K562 (cell line): ENCODE measurements around the gene ADGRF5. TPM values are rescaled to one million over a fixed set of nuclear protein-coding genes. Genes with fewer than 3 reads are reported as not detected.

ENCODE experiments used
- ATAC-seq: fragments of 200-7000 bp; cut with Tn5 transposase; 3 replicates; pipeline ENCODE4 v1.9.1; 2020; ENCODE audit warnings: moderate library complexity
- BruUV-seq: library from RNA; stranded (reverse); fragments of 400-500 nt; replicated peaks from 2 replicates; lab custom pipeline; 2021; lab: Mats Ljungman, UMichigan
- CTCF ChIA-PET: fragments of 300-600 bp; formaldehyde crosslinking; extraction: SDS; loops from one replicate; lab custom pipeline; 2021; ENCODE audit warnings: low intra/inter-chr PET ratio; lab: Yijun Ruan, JAX
- POLR2A ChIA-PET: fragments of 300-600, 350-650 bp; sonication (Branson Sonifier 250); formaldehyde crosslinking; extraction: SDS; loops from one replicate; lab custom pipeline; 2021; ENCODE audit warnings: antibody characterized with exemption, inconsistent platforms; lab: Yijun Ruan, JAX
- DNase-seq, 4 experiments: peaks; one replicate each; pipeline versions ENCODE4 v3.0.0 to v3.0.0-alpha.2; 2011 to 2018; ENCODE audit warnings: low spot score in 3 of 4, mixed read lengths in 3 of 4; ENCODE audit errors: extremely low read depth in 1 of 4
- FAIRE-seq: peaks from 2 replicates; lab custom pipeline; 2011; peaks lifted over from hg19 to GRCh38; lab: Jason Lieb, UNC
- H2AFZ ChIP-seq: 2 replicates; pipeline ENCODE4 v1.6.0; 2011; ENCODE audit warnings: low read depth, low read length, control low read depth, inconsistent platforms
- H3K27ac ChIP-seq: fragments of 200-600 bp; 3 replicates; pipeline ENCODE4 v1.8.0; 2011; ENCODE audit warnings: low read depth, mild to moderate bottlenecking, control low read depth, inconsistent platforms, low read length, moderate library complexity, mixed read lengths; ENCODE audit errors: extremely low read depth
- H3K27me3 ChIP-seq, 2 experiments: fragments of 300-600 bp in 1 of 2; 2 replicates in 1 of 2; 3 replicates in 1 of 2; pipeline versions ENCODE4 v1.6.0 to v1.8.0; 2011; ENCODE audit warnings: inconsistent platforms in 2 of 2, low read length in 2 of 2, mild to moderate bottlenecking in 1 of 2, mixed read lengths in 1 of 2, moderate library complexity in 1 of 2; ENCODE audit not compliant: control insufficient read depth in 2 of 2, insufficient read depth in 2 of 2
- H3K36me3 ChIP-seq: fragments of 300-600 bp; 3 replicates; pipeline ENCODE4 v1.8.0; 2011; ENCODE audit warnings: mild to moderate bottlenecking, low read length, inconsistent platforms; ENCODE audit not compliant: control insufficient read depth, insufficient read depth
- H3K4me1 ChIP-seq, 2 experiments: fragments of 200-600 bp in 1 of 2; replicated peaks in 1 of 2; 2 replicates in 1 of 2; 3 replicates in 1 of 2; pipeline versions ENCODE4 v1.5.1 to v1.8.0; 2011; ENCODE audit warnings: inconsistent platforms in 2 of 2, low read length in 2 of 2, mild to moderate bottlenecking in 1 of 2, mixed read lengths in 1 of 2, moderate library complexity in 1 of 2; ENCODE audit not compliant: control insufficient read depth in 2 of 2, insufficient read depth in 2 of 2
- H3K4me2 ChIP-seq: 2 replicates; pipeline ENCODE4 v1.6.1; 2011; ENCODE audit warnings: low read length, control low read depth, inconsistent platforms, mixed read lengths; ENCODE audit not compliant: insufficient read depth
- H3K4me3 ChIP-seq: fragments of 200-600 bp; sonication (generic), shearing (Covaris generic); 2 replicates; pipeline ENCODE4 v1.5.1; 2016; ENCODE audit warnings: control low read depth, inconsistent platforms
- H3K79me2 ChIP-seq: fragments of 200-600 bp; 3 replicates; pipeline ENCODE4 v1.8.0; 2011; ENCODE audit warnings: low read length, inconsistent platforms; ENCODE audit not compliant: control insufficient read depth, insufficient read depth
- H3K9ac ChIP-seq, 2 experiments: 2 replicates each; pipeline versions ENCODE4 v1.6.0 to v1.6.1; 2011; ENCODE audit warnings: low read depth in 2 of 2, low read length in 2 of 2, control low read depth in 1 of 2, inconsistent platforms in 1 of 2, mild to moderate bottlenecking in 1 of 2, mixed read lengths in 1 of 2; ENCODE audit not compliant: insufficient read depth in 1 of 2
- H3K9me1 ChIP-seq: one replicate; pipeline ENCODE4 v1.6.0; 2011; ENCODE audit warnings: inconsistent platforms, mild to moderate bottlenecking, low read length, moderate library complexity; ENCODE audit not compliant: control insufficient read depth, insufficient read depth
- H3K9me3 ChIP-seq: replicated peaks from 2 replicates; pipeline ENCODE4 v1.5.1; 2011; ENCODE audit warnings: low read depth, low read length, inconsistent platforms; ENCODE audit not compliant: control insufficient read depth, insufficient read depth
- H4K20me1 ChIP-seq: replicated peaks from 2 replicates; pipeline ENCODE4 v1.6.1; 2011; ENCODE audit warnings: low read length, inconsistent platforms, mixed read lengths; ENCODE audit not compliant: control insufficient read depth, insufficient read depth
- E2F1 ChIP-seq: sonication (generic); formaldehyde crosslinking; IDR thresholded peaks from 2 replicates; pipeline ENCODE4 v1.8.1; 2023; ENCODE audit warnings: mild to moderate bottlenecking, missing genetic modification reagents, moderate library complexity
- EHMT2 ChIP-seq: fragments of 450-650 bp; IDR thresholded peaks from 2 replicates; pipeline ENCODE4 v1.6.1; 2018; ENCODE audit warnings: antibody characterized with exemption
- MTF1 ChIP-seq: fragments of 250-450 bp; sonication (Bioruptor Pico); IDR thresholded peaks from 2 replicates; pipeline ENCODE4 v1.9.0; 2021; ENCODE audit warnings: moderate library complexity, mild to moderate bottlenecking, inconsistent platforms, borderline replicate concordance
- TAF1 ChIP-seq: IDR thresholded peaks from 2 replicates; pipeline ENCODE4 v1.6.1; 2011; ENCODE audit warnings: mild to moderate bottlenecking, low read length, moderate library complexity; ENCODE audit not compliant: insufficient read depth, control insufficient read depth, severe bottlenecking; ENCODE audit errors: extremely low read depth
- ZNF766 ChIP-seq: fragments of 200-800 bp; sonication (Bioruptor generic); conservative IDR thresholded peaks from 2 replicates; pipeline ENCODE4 v1.6.1; 2016; ENCODE audit warnings: missing genetic modification characterization, missing compliant biosample characterization
- WGBS: fragments of 100-300 bp; shearing (Covaris generic); methylation state at CpG from one replicate; pipeline ENCODE4 v1.1.6; 2016; ENCODE audit warnings: low coverage, mixed read lengths; ENCODE audit not compliant: insufficient coverage; ENCODE audit errors: missing lambda C conversion rate; 5-methylcytosine and 5-hydroxymethylcytosine counted together
- in situ Hi-C: fragments of 300-500 bp; cut with MboI; formaldehyde crosslinking; loops from 4 replicates; pipeline ENCODE4 v1.15.0; 2018; ENCODE audit warnings: inconsistent platforms, mixed read lengths
- intact Hi-C: fragments of 100-400 bp; cut with micrococcal nuclease; formaldehyde crosslinking; loops from 2 replicates; pipeline ENCODE4 v1.14.2; 2022
- polyA plus RNA-seq, 8 experiments: library from polyadenylated mRNA; depleted of rRNA in 4 of 8; stranded (reverse) in 5 of 8; unstranded in 3 of 8; fragments of >200 nt; fragmentation: Nextera tagmentation in 2 of 8; fragmentation: Illumina TruSeq in 1 of 8; extraction: Ambion mirVana in 2 of 8; extraction: Trizol in 1 of 8; gene quantifications; 2 replicates each; pipeline versions ENCODE4 v1.2.1 to v1.2.3, GENCODE V29; 2011 to 2014; ENCODE audit warnings: inconsistent platforms in 1 of 8, missing spikeins in 1 of 8
- total RNA-seq, 7 experiments: library from RNA; depleted of rRNA in 6 of 7; stranded (reverse); fragments of >200 nt in 6 of 7; fragmentation: Illumina TruSeq in 2 of 7; extraction: Trizol in 2 of 7; gene quantifications; 2 replicates each; pipeline versions ENCODE4 v1.2.1 to v1.2.3, GENCODE V29; 2011 to 2021; ENCODE audit warnings: low replicate concordance in 1 of 7

ADGRF5 gene
- total and polyA plus RNA-seq, 9 of the 15 experiments (the other 6 are each of a cell fraction or from before 2014, with no cell fraction given), result 0.07 TPM; not detected in 8

GRCh38 chr6:46815130-46815529, 106.6 kb downstream of the ADGRF5 start:
- ATAC-seq (no peak), FAIRE-seq (no peak), DNase-seq (no peak)
- no peaks in the 10 kb centered on the region for H3K36me3 ChIP-seq
- H3K4me3 ChIP-seq, result no peak overlapping the region
- ChIA-PET POLR2A (no interaction called here), CTCF (no interaction called here)
- H3K9me1 ChIP-seq, result no peaks in the 10 kb centered on the region
- WGBS, result 0% methylated on average over 4 of the region's 4 CpGs
- H3K27ac ChIP-seq, result no peak overlapping the region
- in situ Hi-C loops (no loop called here), intact Hi-C loops (no loop called here)
- H3K79me2 ChIP-seq, result no peaks in the 10 kb centered on the region
- no peak overlapping the region for H2AFZ ChIP-seq
- no peak overlapping the region for H3K9ac ChIP-seq
- no peaks in the 10 kb centered on the region for H3K9me3 ChIP-seq
- no peaks in the 10 kb centered on the region for H3K4me1 ChIP-seq
- H4K20me1 ChIP-seq, result no peaks in the 10 kb centered on the region
- no peak overlapping the region for H3K4me2 ChIP-seq
- BruUV-seq, result no TSS peak
- no peaks in the 10 kb centered on the region for H3K27me3 ChIP-seq
- TF ChIP-seq ZNF766 (CRISPR knock-in tag), result no peak
- no peak for TF ChIP-seq MTF1
- TF ChIP-seq EHMT2, result no peak
- no peak for TF ChIP-seq TAF1
- TF ChIP-seq E2F1 (CRISPR knock-in tag), result no peak
- TF ChIP-seq, all 486 proteins: peak for 0
